A375 (cell line): ENCODE data around the gene NLGN1. TPM values are rescaled to one million over a fixed set of nuclear protein-coding genes. Genes with fewer than 3 reads are reported as not detected.

Source experiments
- small RNA-seq: library from RNA; depleted of rRNA; stranded (forward); fragments of <200 nt; gene quantifications from one replicate; pipeline ENCODE3, GENCODE V24; 2014
- total RNA-seq: library from RNA; depleted of rRNA; stranded (reverse); fragments of >200 nt; shearing (Covaris generic); gene quantifications from 2 replicates; pipeline ENCODE4 v1.2.3, GENCODE V29; 2014; rRNA removed

NLGN1 gene
- 9.2 and 12.6 TPM in 2 replicates for total RNA-seq

GRCh38 chr3:173397161-173398110, at the start of gene NLGN1:
TSS of gene NLGN1 (plus strand) at chr3:173397744.

Small RNA genes within 50 kb of the gene (small RNA-seq; reads per million reads assigned to genes)
- not detected for gene RN7SKP234
